H1 (cell line): Measurements from ENCODE around the gene CTF1. TPM values are rescaled to one million over a fixed set of nuclear protein-coding genes. Genes with fewer than 3 reads are reported as not detected.

Experiments
- BCL11A ChIP-seq, 2 experiments: IDR thresholded peaks; one replicate each; pipeline ENCODE4 v1.6.1; 2011; ENCODE audit warnings: low read depth in 2 of 2, low read length in 2 of 2, mild to moderate bottlenecking in 2 of 2
- CBX5 ChIP-seq: fragments of 300-800, 300-1000 bp; sonication (generic); IDR thresholded peaks from 2 replicates; pipeline ENCODE4 v1.7.1; 2016; ENCODE audit warnings: antibody characterized with exemption, low read length, low read depth
- CBX8 ChIP-seq: fragments of 300-800, 300-1000 bp; sonication (generic); IDR thresholded peaks from 2 replicates; pipeline ENCODE4 v1.7.1; 2016; ENCODE audit warnings: low read depth, low read length, borderline replicate concordance
- CEBPB ChIP-seq: IDR thresholded peaks from 2 replicates; pipeline ENCODE4 v1.6.1; 2012; ENCODE audit warnings: low read depth, low read length
- EZH2 ChIP-seq: fragments of 200-600 bp; sonication (generic); IDR thresholded peaks from 2 replicates; pipeline ENCODE4 v1.7.1; 2012; ENCODE audit warnings: low read depth, mild to moderate bottlenecking, moderate library complexity, low read length, inconsistent platforms; ENCODE audit not compliant: severe bottlenecking
- GABPA ChIP-seq: IDR thresholded peaks from 2 replicates; pipeline ENCODE4 v1.6.1; 2011; ENCODE audit warnings: mild to moderate bottlenecking, low read length, moderate library complexity, borderline replicate concordance; ENCODE audit not compliant: insufficient read depth
- JUN ChIP-seq: IDR thresholded peaks from 2 replicates; pipeline ENCODE4 v1.6.1; 2011; ENCODE audit warnings: low read depth, mild to moderate bottlenecking, improper control_type of control experiment, low read length
- JUND ChIP-seq: IDR thresholded peaks from 2 replicates; pipeline ENCODE4 v1.6.1; 2011; ENCODE audit warnings: mild to moderate bottlenecking, improper control_type of control experiment, low read length
- KDM5A ChIP-seq: fragments of 200-600 bp; IDR thresholded peaks from 2 replicates; pipeline ENCODE4 v1.7.1; 2012; ENCODE audit warnings: mild to moderate bottlenecking, low read length, inconsistent platforms, mixed read lengths
- MAX ChIP-seq: IDR thresholded peaks from 2 replicates; pipeline ENCODE4 v1.6.1; 2012; ENCODE audit warnings: inconsistent platforms
- NANOG ChIP-seq: IDR thresholded peaks from 2 replicates; pipeline ENCODE4 v1.6.1; 2011; ENCODE audit warnings: low read length, low read depth, mild to moderate bottlenecking, inconsistent platforms; ENCODE audit not compliant: insufficient read depth, poor library complexity, severe bottlenecking
- NRF1 ChIP-seq: IDR thresholded peaks from 2 replicates; pipeline ENCODE4 v1.6.1; 2011; ENCODE audit warnings: mild to moderate bottlenecking, low read depth, low read length, improper control_type of control experiment
- PHF8 ChIP-seq: fragments of 200-600 bp; sonication (generic); conservative IDR thresholded peaks from 2 replicates; pipeline ENCODE4 v1.7.1; 2012; ENCODE audit warnings: low read depth, mild to moderate bottlenecking, inconsistent platforms, low read length, moderate library complexity
- POLR2A ChIP-seq, 2 experiments: IDR thresholded peaks; 1 replicate in 1 of 2; 2 replicates in 1 of 2; pipeline ENCODE4 v1.6.1; 2011; ENCODE audit warnings: low read depth in 2 of 2, low read length in 2 of 2, mild to moderate bottlenecking in 2 of 2; ENCODE audit errors: control extremely low read depth in 1 of 2
- RBBP5 ChIP-seq: IDR thresholded peaks from 2 replicates; pipeline ENCODE4 v1.7.1; 2012; ENCODE audit warnings: low read depth, mild to moderate bottlenecking, inconsistent platforms, low read length, moderate library complexity, borderline replicate concordance
- RNF2 ChIP-seq: fragments of 200-900, 300-1000 bp; sonication (generic); IDR thresholded peaks from 2 replicates; pipeline ENCODE4 v1.7.1; 2016; ENCODE audit warnings: borderline replicate concordance, low read depth, mild to moderate bottlenecking, antibody characterized with exemption, low read length; ENCODE audit not compliant: poor library complexity, severe bottlenecking; ENCODE audit errors: missing control alignments
- SIRT6 ChIP-seq: IDR thresholded peaks from one replicate; pipeline ENCODE4 v1.7.1; 2012; ENCODE audit warnings: low read length, inconsistent platforms
- SIX5 ChIP-seq: IDR thresholded peaks from 2 replicates; pipeline ENCODE4 v1.6.1; 2011; ENCODE audit warnings: mild to moderate bottlenecking, low read depth, low read length
- TBP ChIP-seq: IDR thresholded peaks from 2 replicates; pipeline ENCODE4 v1.6.1; 2011; ENCODE audit warnings: low read depth, low read length, improper control_type of control experiment
- TCF12 ChIP-seq: IDR thresholded peaks from 2 replicates; pipeline ENCODE4 v1.6.1; 2011; ENCODE audit warnings: low read depth, mild to moderate bottlenecking, low read length
- YY1 ChIP-seq: IDR thresholded peaks from 2 replicates; pipeline ENCODE4 v1.6.1; 2011; ENCODE audit warnings: low read depth, mild to moderate bottlenecking, low read length
- ZNF274 ChIP-seq: IDR thresholded peaks from 2 replicates; pipeline ENCODE4 v1.7.0; 2012; ENCODE audit warnings: low read length, borderline replicate concordance; ENCODE audit errors: extremely low read depth
- polyA plus RNA-seq, 7 experiments: library from polyadenylated mRNA; depleted of rRNA in 3 of 7; stranded (reverse) in 5 of 7; unstranded in 2 of 7; fragments of >200 nt in 5 of 7; fragments of 200-250 nt in 2 of 7; gene quantifications; 1 replicate in 5 of 7; 2 replicates in 1 of 7; 4 replicates in 1 of 7; pipeline versions ENCODE4 v1.2.1 to v1.2.3, GENCODE V29; 2011 to 2013; ENCODE audit warnings: missing spikeins in 2 of 7, mixed read lengths in 2 of 7
- total RNA-seq: library from RNA; stranded (reverse); fragmentation: NEBNext Ultra II Directional; extraction: Animal tissue kit (Norgen Biotek cat#: 25700); gene quantifications from 2 replicates; pipeline ENCODE4 v1.2.1, GENCODE V29; 2021
- TF ChIP-seq, protein P1 (sequence below): IDR thresholded peaks from 2 replicates; pipeline ENCODE4 v1.6.1; 2012; ENCODE audit warnings: inconsistent platforms

Gene CTF1
- total and polyA plus RNA-seq, 2 of the 8 experiments (the other 6 are each of a cell fraction or from before 2014, with no cell fraction given) = 0.97 to 3.4 TPM

GRCh38 chr16:30941600-30942425 is 45.4 kb downstream of the CTF1 start (continued):
- TF ChIP-seq PHF8 (no peak), GABPA (no peak), YY1 (no peak), SIRT6 (no peak), BCL11A (IDR thresholded peaks at IDR 0.05; ENCODE audit: low read depth in 2 of 2, low read length in 2 of 2) (no peak), POLR2A (IDR thresholded peaks at IDR 0.05; ENCODE audit: control extremely low read depth in 1 of 2, low read depth in 2 of 2, low read length in 2 of 2) (no peak), CEBPB (no peak), MAX (peak; percentile 27; the same call in 1 of the 2 replicates), KDM5A (no peak; the same call in 1 of the 2 replicates), RNF2 (no peak), ZNF274 (no peak), CBX5 (no peak), TBP (no peak), NRF1 (no peak), JUN (no peak), TCF12 (0 out of 2 replicates have a peak, but pooled peaks have one; percentile 12), NANOG (no peak), CBX8 (no peak), SIX5 (no peak), RBBP5 (no peak), JUND (no peak), EZH2 (no peak)
- TF ChIP-seq, protein P1, sequence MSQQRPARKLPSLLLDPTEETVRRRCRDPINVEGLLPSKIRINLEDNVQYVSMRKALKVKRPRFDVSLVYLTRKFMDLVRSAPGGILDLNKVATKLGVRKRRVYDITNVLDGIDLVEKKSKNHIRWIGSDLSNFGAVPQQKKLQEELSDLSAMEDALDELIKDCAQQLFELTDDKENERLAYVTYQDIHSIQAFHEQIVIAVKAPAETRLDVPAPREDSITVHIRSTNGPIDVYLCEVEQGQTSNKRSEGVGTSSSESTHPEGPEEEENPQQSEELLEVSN = no peak
